ENCODE results near the gene NPLOC4. TPM values are rescaled to one million over a fixed set of nuclear protein-coding genes. Genes with fewer than 3 reads are reported as not detected.
A peak's percentile ranks its signal among the peaks of the same experiment; 100 is the strongest.

NPLOC4 gene
- total RNA-seq, 1 donor from 2014 or later: 137 TPM

- peaks cover 10% of the 10 kb centered on the region for H3K4me1 Mint-ChIP-seq (ENCODE audit: low read depth, unreplicated experiment)
- no peak overlapping the region for H3K27ac Mint-ChIP-seq (ENCODE audit: unreplicated experiment)
- peaks cover 12% of the 10 kb centered on the region for H3K9me3 Mint-ChIP-seq (ENCODE audit: unreplicated experiment)
- H3K36me3 Mint-ChIP-seq (ENCODE audit: unreplicated experiment): peaks cover 4% of the 10 kb centered on the region
- no peak overlapping the region for H3K4me3 Mint-ChIP-seq (ENCODE audit: unreplicated experiment)
- DNase-seq: no peak
- TF ChIP-seq CTCF (IDR thresholded peaks at IDR 0.05; ENCODE audit: partially characterized antibody, unreplicated experiment): no peak
- peaks cover 14% of the 10 kb centered on the region for H3K27me3 Mint-ChIP-seq (ENCODE audit: unreplicated experiment)
Observed at GRCh38 chr17:81556175-81556691, 80.7 kb downstream of the NPLOC4 start.

GRCh38 chr17:81553616-81554181, 83.2 kb downstream of the NPLOC4 start:
- Mint-ChIP-seq H3K9me3 (ENCODE audit: unreplicated experiment) (peaks cover 17% of the 10 kb centered on the region), H3K4me3 (ENCODE audit: unreplicated experiment) (peak overlapping the region; percentile 83), H3K27me3 (ENCODE audit: unreplicated experiment) (peaks cover 18% of the 10 kb centered on the region), H3K36me3 (ENCODE audit: unreplicated experiment) (peaks cover 4% of the 10 kb centered on the region), H3K4me1 (ENCODE audit: low read depth, unreplicated experiment) (peaks cover 11% of the 10 kb centered on the region), H3K27ac (ENCODE audit: unreplicated experiment) (peak overlapping the region; percentile 22)
- DNase-seq: peak; percentile 20
- TF ChIP-seq CTCF (IDR thresholded peaks at IDR 0.05; ENCODE audit: partially characterized antibody, unreplicated experiment): no peak

GRCh38 chr17:81553018-81553615, 83.8 kb downstream of the NPLOC4 start:
- no peak for TF ChIP-seq CTCF (IDR thresholded peaks at IDR 0.05; ENCODE audit: partially characterized antibody, unreplicated experiment)
- Mint-ChIP-seq H3K36me3 (ENCODE audit: unreplicated experiment) (peaks cover 4% of the 10 kb centered on the region), H3K9me3 (ENCODE audit: unreplicated experiment) (peaks cover 17% of the 10 kb centered on the region), H3K27ac (ENCODE audit: unreplicated experiment) (peak overlapping the region; percentile 22), H3K4me1 (ENCODE audit: low read depth, unreplicated experiment) (peaks cover 11% of the 10 kb centered on the region), H3K27me3 (ENCODE audit: unreplicated experiment) (peaks cover 18% of the 10 kb centered on the region), H3K4me3 (ENCODE audit: unreplicated experiment) (peak overlapping the region; percentile 83)
- DNase-seq: peak; percentile 73

- peaks cover 16% of the 10 kb centered on the region for H3K27me3 Mint-ChIP-seq (ENCODE audit: unreplicated experiment)
- H3K36me3 Mint-ChIP-seq (ENCODE audit: unreplicated experiment): peaks cover 4% of the 10 kb centered on the region
- peaks cover 17% of the 10 kb centered on the region for H3K9me3 Mint-ChIP-seq (ENCODE audit: unreplicated experiment)
- TF ChIP-seq CTCF (IDR thresholded peaks at IDR 0.05; ENCODE audit: partially characterized antibody, unreplicated experiment): no peak
- peak within 1 kb of the TSS; percentile 76 for H3K27ac Mint-ChIP-seq (ENCODE audit: unreplicated experiment)
- peak; percentile 86 for DNase-seq
- peaks cover 11% of the 10 kb centered on the region for H3K4me1 Mint-ChIP-seq (ENCODE audit: low read depth, unreplicated experiment)
- H3K4me3 Mint-ChIP-seq (ENCODE audit: unreplicated experiment): peak within 1 kb of the TSS; percentile 92
Observed at GRCh38 chr17:81552244-81553017, 84.5 kb downstream of the NPLOC4 start, which contains the start of gene FAAP100. Gene FAAP100, minus strand, starts transcription at chr17:81552353. Its CDS starts 23 bp downstream, at chr17:81552330.
